ENCODE measurements around the gene SEMA4C.

DNA sequence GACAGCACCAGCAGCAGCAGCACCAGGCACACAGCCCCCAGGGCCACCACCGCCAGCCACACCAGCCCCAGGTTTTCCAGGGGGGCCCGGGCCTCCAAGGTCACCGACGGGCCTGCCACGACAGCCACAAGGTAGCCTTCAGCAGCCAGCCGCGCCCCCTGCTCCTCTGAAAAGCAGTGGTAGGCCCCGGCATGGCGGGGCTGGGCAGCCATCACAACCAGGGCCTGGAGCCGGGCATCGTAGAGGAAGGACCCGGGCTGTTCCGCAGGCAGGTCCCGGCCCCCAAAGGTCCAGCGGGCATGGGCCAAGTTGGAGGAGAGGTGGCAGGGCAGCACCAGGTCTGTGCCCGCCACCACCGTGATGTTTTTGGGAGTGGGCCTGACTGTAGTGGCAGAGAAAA, 8.8 kb downstream of the SEMA4C start:
- TF ChIP-seq KLF16 (IDR thresholded peaks at IDR 0.05) (no peak), MBD2 (IDR thresholded peaks at IDR 0.05; ENCODE audit: borderline replicate concordance, low read depth) (no peak), TAF1 (IDR thresholded peaks at IDR 0.05; ENCODE audit: control insufficient read depth, extremely low read depth, insufficient read depth, low read length, severe bottlenecking) (no peak), KDM1A (IDR thresholded peaks at IDR 0.05) (no peak), ETS1 (conservative IDR thresholded peaks at IDR 0.05; ENCODE audit: control insufficient read depth, low read depth, low read length) (no peak), NCOR1 (IDR thresholded peaks at IDR 0.05) (no peak), ZNF224 (CRISPR knock-in tag; IDR thresholded peaks at IDR 0.05) (no peak)
- TF ChIP-seq, protein P1, sequence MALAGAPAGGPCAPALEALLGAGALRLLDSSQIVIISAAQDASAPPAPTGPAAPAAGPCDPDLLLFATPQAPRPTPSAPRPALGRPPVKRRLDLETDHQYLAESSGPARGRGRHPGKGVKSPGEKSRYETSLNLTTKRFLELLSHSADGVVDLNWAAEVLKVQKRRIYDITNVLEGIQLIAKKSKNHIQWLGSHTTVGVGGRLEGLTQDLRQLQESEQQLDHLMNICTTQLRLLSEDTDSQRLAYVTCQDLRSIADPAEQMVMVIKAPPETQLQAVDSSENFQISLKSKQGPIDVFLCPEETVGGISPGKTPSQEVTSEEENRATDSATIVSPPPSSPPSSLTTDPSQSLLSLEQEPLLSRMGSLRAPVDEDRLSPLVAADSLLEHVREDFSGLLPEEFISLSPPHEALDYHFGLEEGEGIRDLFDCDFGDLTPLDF (CRISPR knock-in tag; IDR thresholded peaks at IDR 0.05): no peak
- TF ChIP-seq, protein P2, sequence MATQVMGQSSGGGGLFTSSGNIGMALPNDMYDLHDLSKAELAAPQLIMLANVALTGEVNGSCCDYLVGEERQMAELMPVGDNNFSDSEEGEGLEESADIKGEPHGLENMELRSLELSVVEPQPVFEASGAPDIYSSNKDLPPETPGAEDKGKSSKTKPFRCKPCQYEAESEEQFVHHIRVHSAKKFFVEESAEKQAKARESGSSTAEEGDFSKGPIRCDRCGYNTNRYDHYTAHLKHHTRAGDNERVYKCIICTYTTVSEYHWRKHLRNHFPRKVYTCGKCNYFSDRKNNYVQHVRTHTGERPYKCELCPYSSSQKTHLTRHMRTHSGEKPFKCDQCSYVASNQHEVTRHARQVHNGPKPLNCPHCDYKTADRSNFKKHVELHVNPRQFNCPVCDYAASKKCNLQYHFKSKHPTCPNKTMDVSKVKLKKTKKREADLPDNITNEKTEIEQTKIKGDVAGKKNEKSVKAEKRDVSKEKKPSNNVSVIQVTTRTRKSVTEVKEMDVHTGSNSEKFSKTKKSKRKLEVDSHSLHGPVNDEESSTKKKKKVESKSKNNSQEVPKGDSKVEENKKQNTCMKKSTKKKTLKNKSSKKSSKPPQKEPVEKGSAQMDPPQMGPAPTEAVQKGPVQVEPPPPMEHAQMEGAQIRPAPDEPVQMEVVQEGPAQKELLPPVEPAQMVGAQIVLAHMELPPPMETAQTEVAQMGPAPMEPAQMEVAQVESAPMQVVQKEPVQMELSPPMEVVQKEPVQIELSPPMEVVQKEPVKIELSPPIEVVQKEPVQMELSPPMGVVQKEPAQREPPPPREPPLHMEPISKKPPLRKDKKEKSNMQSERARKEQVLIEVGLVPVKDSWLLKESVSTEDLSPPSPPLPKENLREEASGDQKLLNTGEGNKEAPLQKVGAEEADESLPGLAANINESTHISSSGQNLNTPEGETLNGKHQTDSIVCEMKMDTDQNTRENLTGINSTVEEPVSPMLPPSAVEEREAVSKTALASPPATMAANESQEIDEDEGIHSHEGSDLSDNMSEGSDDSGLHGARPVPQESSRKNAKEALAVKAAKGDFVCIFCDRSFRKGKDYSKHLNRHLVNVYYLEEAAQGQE (IDR thresholded peaks at IDR 0.05; ENCODE audit: borderline replicate concordance): no peak
- TF ChIP-seq, protein P2 (CRISPR knock-in tag; IDR thresholded peaks at IDR 0.05; ENCODE audit: low read depth): no peak
- TF ChIP-seq, protein P3, sequence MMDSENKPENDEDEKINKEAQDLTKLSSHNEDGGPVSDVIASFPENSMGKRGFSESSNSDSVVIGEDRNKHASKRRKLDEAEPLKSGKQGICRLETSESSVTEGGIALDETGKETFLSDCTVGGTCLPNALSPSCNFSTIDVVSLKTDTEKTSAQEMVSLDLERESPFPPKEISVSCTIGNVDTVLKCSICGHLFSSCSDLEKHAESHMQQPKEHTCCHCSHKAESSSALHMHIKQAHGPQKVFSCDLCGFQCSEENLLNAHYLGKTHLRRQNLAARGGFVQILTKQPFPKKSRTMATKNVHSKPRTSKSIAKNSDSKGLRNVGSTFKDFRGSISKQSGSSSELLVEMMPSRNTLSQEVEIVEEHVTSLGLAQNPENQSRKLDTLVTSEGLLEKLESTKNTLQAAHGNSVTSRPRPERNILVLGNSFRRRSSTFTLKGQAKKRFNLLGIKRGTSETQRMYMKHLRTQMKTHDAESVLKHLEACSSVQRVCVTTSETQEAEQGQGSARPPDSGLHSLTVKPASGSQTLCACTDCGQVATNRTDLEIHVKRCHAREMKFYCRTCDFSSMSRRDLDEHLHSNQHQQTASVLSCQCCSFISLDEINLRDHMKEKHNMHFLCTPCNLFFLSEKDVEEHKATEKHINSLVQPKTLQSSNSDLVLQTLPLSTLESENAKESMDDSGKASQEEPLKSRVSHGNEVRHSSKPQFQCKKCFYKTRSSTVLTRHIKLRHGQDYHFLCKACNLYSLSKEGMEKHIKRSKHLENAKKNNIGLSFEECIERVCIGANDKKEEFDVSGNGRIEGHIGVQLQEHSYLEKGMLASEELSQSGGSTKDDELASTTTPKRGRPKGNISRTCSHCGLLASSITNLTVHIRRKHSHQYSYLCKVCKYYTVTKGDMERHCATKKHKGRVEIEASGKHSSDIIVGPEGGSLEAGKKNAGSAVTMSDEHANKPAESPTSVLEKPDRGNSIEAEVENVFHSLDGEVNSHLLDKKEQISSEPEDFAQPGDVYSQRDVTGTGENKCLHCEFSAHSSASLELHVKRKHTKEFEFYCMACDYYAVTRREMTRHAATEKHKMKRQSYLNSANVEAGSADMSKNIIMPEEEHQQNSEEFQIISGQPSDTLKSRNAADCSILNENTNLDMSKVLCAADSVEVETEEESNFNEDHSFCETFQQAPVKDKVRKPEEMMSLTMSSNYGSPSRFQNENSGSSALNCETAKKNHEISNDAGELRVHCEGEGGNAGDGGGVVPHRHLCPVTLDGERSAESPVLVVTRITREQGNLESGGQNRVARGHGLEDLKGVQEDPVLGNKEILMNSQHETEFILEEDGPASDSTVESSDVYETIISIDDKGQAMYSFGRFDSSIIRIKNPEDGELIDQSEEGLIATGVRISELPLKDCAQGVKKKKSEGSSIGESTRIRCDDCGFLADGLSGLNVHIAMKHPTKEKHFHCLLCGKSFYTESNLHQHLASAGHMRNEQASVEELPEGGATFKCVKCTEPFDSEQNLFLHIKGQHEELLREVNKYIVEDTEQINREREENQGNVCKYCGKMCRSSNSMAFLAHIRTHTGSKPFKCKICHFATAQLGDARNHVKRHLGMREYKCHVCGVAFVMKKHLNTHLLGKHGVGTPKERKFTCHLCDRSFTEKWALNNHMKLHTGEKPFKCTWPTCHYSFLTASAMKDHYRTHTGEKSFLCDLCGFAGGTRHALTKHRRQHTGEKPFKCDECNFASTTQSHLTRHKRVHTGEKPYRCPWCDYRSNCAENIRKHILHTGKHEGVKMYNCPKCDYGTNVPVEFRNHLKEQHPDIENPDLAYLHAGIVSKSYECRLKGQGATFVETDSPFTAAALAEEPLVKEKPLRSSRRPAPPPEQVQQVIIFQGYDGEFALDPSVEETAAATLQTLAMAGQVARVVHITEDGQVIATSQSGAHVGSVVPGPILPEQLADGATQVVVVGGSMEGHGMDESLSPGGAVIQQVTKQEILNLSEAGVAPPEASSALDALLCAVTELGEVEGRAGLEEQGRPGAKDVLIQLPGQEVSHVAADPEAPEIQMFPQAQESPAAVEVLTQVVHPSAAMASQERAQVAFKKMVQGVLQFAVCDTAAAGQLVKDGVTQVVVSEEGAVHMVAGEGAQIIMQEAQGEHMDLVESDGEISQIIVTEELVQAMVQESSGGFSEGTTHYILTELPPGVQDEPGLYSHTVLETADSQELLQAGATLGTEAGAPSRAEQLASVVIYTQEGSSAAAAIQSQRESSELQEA (IDR thresholded peaks at IDR 0.05; ENCODE audit: low read depth): no peak
